HCT116 (cell line): ENCODE data around the gene GRK6. TPM values are rescaled to one million over a fixed set of nuclear protein-coding genes. Genes with fewer than 3 reads are reported as not detected.

Experiments
- ATAC-seq: fragments of 200-7000 bp; cut with Tn5 transposase; 2 replicates; pipeline ENCODE4 v1.9.1; 2020; ENCODE audit warnings: mild to moderate bottlenecking, moderate library complexity
- BruUV-seq: library from RNA; stranded (reverse); fragments of 400-500 nt; replicated peaks from 2 replicates; lab custom pipeline; 2021; lab: Mats Ljungman, UMichigan
- CTCF ChIA-PET: fragments of 300-600 bp; sonication (Branson Sonifier 250); formaldehyde crosslinking; loops from one replicate; lab custom pipeline; 2021; ENCODE audit warnings: antibody characterized with exemption; lab: Charles Lee
- POLR2A ChIA-PET: fragments of 300-600, 350-600 bp; sonication (Branson Sonifier 250); formaldehyde crosslinking; loops from one replicate; lab custom pipeline; 2021; ENCODE audit warnings: antibody characterized with exemption; lab: Charles Lee
- RAD21 ChIA-PET, 2 experiments: fragments of 300-600 bp; sonication (Branson Sonifier 250); formaldehyde crosslinking; loops; one replicate each; lab custom pipeline; 2023; ENCODE audit warnings: low total read pairs in 2 of 2; ENCODE audit not compliant: uncharacterized antibody in 2 of 2, unreplicated experiment in 2 of 2, low non-redundant PET in 1 of 2; lab: Charles Lee
- DNase-seq: peaks from one replicate; pipeline ENCODE4 v3.0.0-alpha.2; 2010; ENCODE audit warnings: low read depth, low spot score
- H2AFZ ChIP-seq: fragments of 200-600 bp; shearing (Covaris generic), sonication (generic); 2 replicates; pipeline ENCODE4 v1.6.1; 2017; ENCODE audit warnings: low read depth, mixed run types, mixed read lengths, antibody characterized with exemption, low read length; ENCODE audit not compliant: poor library complexity, severe bottlenecking
- H3K27ac ChIP-seq: 2 replicates; pipeline ENCODE4 v1.5.1; 2012; ENCODE audit warnings: low read depth, low read length
- H3K27me3 ChIP-seq: fragments of 200-600 bp; sonication (generic); 2 replicates; pipeline ENCODE4 v1.6.1; 2016; ENCODE audit warnings: mixed run types, low read length, mixed read lengths; ENCODE audit not compliant: insufficient read depth
- H3K36me3 ChIP-seq, 2 experiments: fragments of 200-500 bp in 1 of 2; fragments of 200-600 bp in 1 of 2; sonication (Bioruptor generic) in 1 of 2; sonication (generic) in 1 of 2; 2 replicates each; pipeline versions ENCODE4 v1.5.1 to v1.6.1; 2014 to 2016; ENCODE audit warnings: low read length in 2 of 2, inconsistent platforms in 1 of 2, mixed read lengths in 1 of 2, mixed run types in 1 of 2; ENCODE audit not compliant: insufficient read depth in 2 of 2, control insufficient read depth in 1 of 2
- H3K4me1 ChIP-seq, 2 experiments: fragments of 200-600 bp in 1 of 2; sonication (generic) in 1 of 2; 2 replicates each; pipeline versions ENCODE4 v1.5.1 to v1.6.1; 2012 to 2017; ENCODE audit warnings: low read length in 2 of 2, inconsistent platforms in 1 of 2, mild to moderate bottlenecking in 1 of 2, mixed read lengths in 1 of 2, mixed run types in 1 of 2, moderate library complexity in 1 of 2; ENCODE audit not compliant: insufficient read depth in 2 of 2, control insufficient read depth in 1 of 2
- H3K4me2 ChIP-seq: fragments of 200-600 bp; sonication (generic); 2 replicates; pipeline ENCODE4 v1.6.1; 2017; ENCODE audit warnings: mixed run types, low read length, mixed read lengths
- H3K4me3 ChIP-seq, 2 experiments: fragments of 200-600 bp in 1 of 2; sonication (generic) in 1 of 2; replicated peaks in 1 of 2; 2 replicates each; pipeline ENCODE4 v1.5.1; 2011 to 2016; ENCODE audit warnings: low read length in 2 of 2, control low read depth in 1 of 2, low read depth in 1 of 2, mild to moderate bottlenecking in 1 of 2, mixed read lengths in 1 of 2, mixed run types in 1 of 2
- H3K79me2 ChIP-seq: fragments of 200-600 bp; sonication (generic); 2 replicates; pipeline ENCODE4 v1.6.1; 2017; ENCODE audit warnings: mild to moderate bottlenecking, mixed run types, low read length, moderate library complexity, mixed read lengths; ENCODE audit not compliant: insufficient read depth
- H3K9ac ChIP-seq: fragments of 200-600 bp; sonication (generic); 2 replicates; pipeline ENCODE4 v1.6.1; 2016; ENCODE audit warnings: low read length, mixed read lengths
- H3K9me2 ChIP-seq: fragments of 200-600 bp; sonication (generic), shearing (Covaris generic); 2 replicates; pipeline ENCODE4 v1.6.1; 2017; ENCODE audit warnings: mixed run types, mild to moderate bottlenecking, moderate library complexity; ENCODE audit not compliant: insufficient read depth
- H3K9me3 ChIP-seq, 2 experiments: fragments of 200-500 bp in 1 of 2; fragments of 200-600 bp in 1 of 2; sonication (Bioruptor generic) in 1 of 2; sonication (generic) in 1 of 2; 2 replicates each; pipeline ENCODE4 v1.6.1; 2014 to 2017; ENCODE audit warnings: low read length in 2 of 2, mixed read lengths in 2 of 2, inconsistent platforms in 1 of 2, low read depth in 1 of 2, mild to moderate bottlenecking in 1 of 2, mixed run types in 1 of 2, moderate library complexity in 1 of 2; ENCODE audit not compliant: control insufficient read depth in 1 of 2, insufficient read depth in 1 of 2
- H4K20me1 ChIP-seq: fragments of 200-600 bp; sonication (generic), shearing (Covaris generic); 2 replicates; pipeline ENCODE4 v1.6.1; 2017; ENCODE audit warnings: mixed run types, mild to moderate bottlenecking, moderate library complexity; ENCODE audit not compliant: insufficient read depth
- CBX3 ChIP-seq: IDR thresholded peaks from 2 replicates; pipeline ENCODE4 v1.6.1; 2012; ENCODE audit warnings: low read depth
- EGR1 ChIP-seq: IDR thresholded peaks from 2 replicates; pipeline ENCODE4 v1.6.1; 2012; ENCODE audit warnings: low read depth
- ELF1 ChIP-seq: IDR thresholded peaks from 2 replicates; pipeline ENCODE4 v1.6.1; 2012; ENCODE audit warnings: low read depth, borderline replicate concordance
- EZH2 ChIP-seq: fragments of 200-600 bp; sonication (generic); IDR thresholded peaks from 2 replicates; pipeline ENCODE4 v1.6.1; 2017; ENCODE audit warnings: antibody characterized with exemption, mixed run types
- EZH2phosphoT487 ChIP-seq: fragments of 200-600 bp; IDR thresholded peaks from 2 replicates; pipeline ENCODE4 v1.6.1; 2018; ENCODE audit warnings: antibody characterized with exemption, borderline replicate concordance
- FOSL1 ChIP-seq: IDR thresholded peaks from 2 replicates; pipeline ENCODE4 v1.6.1; 2012; ENCODE audit warnings: low read depth
- JUND ChIP-seq: IDR thresholded peaks from 2 replicates; pipeline ENCODE4 v1.6.1; 2012
- POLR2A ChIP-seq: IDR thresholded peaks from 2 replicates; pipeline ENCODE4 v1.7.0; 2011; ENCODE audit warnings: borderline replicate concordance; ENCODE audit not compliant: insufficient read depth, insufficient read length; ENCODE audit errors: extremely low read depth
- RAD21 ChIP-seq: IDR thresholded peaks from 2 replicates; pipeline ENCODE4 v1.6.1; 2012; ENCODE audit warnings: low read depth, mild to moderate bottlenecking
- TCF7L2 ChIP-seq: IDR thresholded peaks from 2 replicates; pipeline ENCODE4 v1.7.0; 2011; ENCODE audit warnings: borderline replicate concordance, inconsistent platforms; ENCODE audit not compliant: insufficient read depth, insufficient read length; ENCODE audit errors: extremely low read depth
- ZNF274 ChIP-seq: fragments of 200-500 bp; sonication (Bioruptor generic); IDR thresholded peaks from 2 replicates; pipeline ENCODE4 v1.6.1; 2014; ENCODE audit warnings: mild to moderate bottlenecking, low read depth, low read length, inconsistent platforms
- intact Hi-C: fragments of 100-400 bp; cut with micrococcal nuclease; formaldehyde crosslinking; loops from 2 replicates; pipeline ENCODE4 v1.10.0; 2022
- total RNA-seq: library from RNA; stranded (reverse); gene quantifications from one replicate; pipeline ENCODE4 v1.2.1, GENCODE V29; 2021; ENCODE audit not compliant: unreplicated experiment
- TF ChIP-seq, protein P1 (sequence below): IDR thresholded peaks from 2 replicates; pipeline ENCODE4 v1.6.1; 2012
- TF ChIP-seq, protein P2 (sequence below): IDR thresholded peaks from 2 replicates; pipeline ENCODE4 v1.6.1; 2011; ENCODE audit warnings: mild to moderate bottlenecking, low read length, moderate library complexity; ENCODE audit not compliant: insufficient replicate concordance; ENCODE audit errors: extremely low read depth

Gene GRK6
- total RNA-seq, 1 experiment from 2014 or later, result 89.3 TPM

DNA sequence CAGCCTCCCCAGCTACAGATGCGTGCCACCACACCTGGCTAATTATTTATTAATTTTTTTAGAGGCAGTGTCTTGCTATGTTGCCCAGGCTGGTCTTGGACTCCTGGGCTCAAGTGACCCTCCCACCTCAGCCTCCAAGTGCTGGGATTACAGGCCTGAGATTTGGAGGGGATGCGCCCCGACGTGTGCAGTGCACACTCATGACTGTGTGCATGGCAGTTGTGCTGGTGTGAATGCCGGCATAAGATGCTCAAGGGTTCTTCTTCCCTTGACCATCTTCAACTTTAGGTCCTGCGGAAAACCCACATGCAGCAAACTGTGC, 45.7 kb upstream of the GRK6 start:
- no peak overlapping the region for H3K9ac ChIP-seq
- no peaks in the 10 kb centered on the region for H3K9me2 ChIP-seq
- no peak overlapping the region for H3K4me2 ChIP-seq
- TF ChIP-seq ZNF274 (no peak), FOSL1 (no peak), POLR2A (no peak), EGR1 (no peak), EZH2 (no peak), EZH2phosphoT487 (no peak), CBX3 (no peak), JUND (no peak), RAD21 (no peak), ELF1 (no peak), TCF7L2 (no peak)
- TF ChIP-seq, protein P1, sequence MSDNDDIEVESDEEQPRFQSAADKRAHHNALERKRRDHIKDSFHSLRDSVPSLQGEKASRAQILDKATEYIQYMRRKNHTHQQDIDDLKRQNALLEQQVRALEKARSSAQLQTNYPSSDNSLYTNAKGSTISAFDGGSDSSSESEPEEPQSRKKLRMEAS, result no peak
- TF ChIP-seq, protein P2, sequence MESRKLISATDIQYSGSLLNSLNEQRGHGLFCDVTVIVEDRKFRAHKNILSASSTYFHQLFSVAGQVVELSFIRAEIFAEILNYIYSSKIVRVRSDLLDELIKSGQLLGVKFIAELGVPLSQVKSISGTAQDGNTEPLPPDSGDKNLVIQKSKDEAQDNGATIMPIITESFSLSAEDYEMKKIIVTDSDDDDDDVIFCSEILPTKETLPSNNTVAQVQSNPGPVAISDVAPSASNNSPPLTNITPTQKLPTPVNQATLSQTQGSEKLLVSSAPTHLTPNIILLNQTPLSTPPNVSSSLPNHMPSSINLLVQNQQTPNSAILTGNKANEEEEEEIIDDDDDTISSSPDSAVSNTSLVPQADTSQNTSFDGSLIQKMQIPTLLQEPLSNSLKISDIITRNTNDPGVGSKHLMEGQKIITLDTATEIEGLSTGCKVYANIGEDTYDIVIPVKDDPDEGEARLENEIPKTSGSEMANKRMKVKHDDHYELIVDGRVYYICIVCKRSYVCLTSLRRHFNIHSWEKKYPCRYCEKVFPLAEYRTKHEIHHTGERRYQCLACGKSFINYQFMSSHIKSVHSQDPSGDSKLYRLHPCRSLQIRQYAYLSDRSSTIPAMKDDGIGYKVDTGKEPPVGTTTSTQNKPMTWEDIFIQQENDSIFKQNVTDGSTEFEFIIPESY, result no peak
- no peaks in the 10 kb centered on the region for H3K9me3 ChIP-seq
- H3K27me3 ChIP-seq, result no peaks in the 10 kb centered on the region
- ChIA-PET POLR2A (no interaction called here), RAD21 (no interaction called here), CTCF (no interaction called here)
- DNase-seq (no peak), ATAC-seq (no peak)
- H3K36me3 ChIP-seq, result no peaks in the 10 kb centered on the region
- H2AFZ ChIP-seq, result no peak overlapping the region
- no peaks in the 10 kb centered on the region for H4K20me1 ChIP-seq
- BruUV-seq, result no TSS peak
- no peak overlapping the region for H3K27ac ChIP-seq
- peaks cover 3 to 17% of the 10 kb centered on the region in 2 experiments; a peak in 3 of 4 replicates for H3K4me1 ChIP-seq
- no peak overlapping the region for H3K4me3 ChIP-seq
- intact Hi-C loops, result no loop called here
- H3K79me2 ChIP-seq, result no peaks in the 10 kb centered on the region
